COLO829 (cell line): ENCODE measurements around the gene H2BW2.
"Not testable (repeated sequence)": the region's sequence is repeated elsewhere in the genome, so short reads cannot be mapped to it uniquely, and the experiment has no call there.

Experiments
- DNase-seq: peaks from one replicate; pipeline ENCODE4 v3.0.0; 2012; ENCODE audit warnings: low spot score

Gene H2BW2

DNA sequence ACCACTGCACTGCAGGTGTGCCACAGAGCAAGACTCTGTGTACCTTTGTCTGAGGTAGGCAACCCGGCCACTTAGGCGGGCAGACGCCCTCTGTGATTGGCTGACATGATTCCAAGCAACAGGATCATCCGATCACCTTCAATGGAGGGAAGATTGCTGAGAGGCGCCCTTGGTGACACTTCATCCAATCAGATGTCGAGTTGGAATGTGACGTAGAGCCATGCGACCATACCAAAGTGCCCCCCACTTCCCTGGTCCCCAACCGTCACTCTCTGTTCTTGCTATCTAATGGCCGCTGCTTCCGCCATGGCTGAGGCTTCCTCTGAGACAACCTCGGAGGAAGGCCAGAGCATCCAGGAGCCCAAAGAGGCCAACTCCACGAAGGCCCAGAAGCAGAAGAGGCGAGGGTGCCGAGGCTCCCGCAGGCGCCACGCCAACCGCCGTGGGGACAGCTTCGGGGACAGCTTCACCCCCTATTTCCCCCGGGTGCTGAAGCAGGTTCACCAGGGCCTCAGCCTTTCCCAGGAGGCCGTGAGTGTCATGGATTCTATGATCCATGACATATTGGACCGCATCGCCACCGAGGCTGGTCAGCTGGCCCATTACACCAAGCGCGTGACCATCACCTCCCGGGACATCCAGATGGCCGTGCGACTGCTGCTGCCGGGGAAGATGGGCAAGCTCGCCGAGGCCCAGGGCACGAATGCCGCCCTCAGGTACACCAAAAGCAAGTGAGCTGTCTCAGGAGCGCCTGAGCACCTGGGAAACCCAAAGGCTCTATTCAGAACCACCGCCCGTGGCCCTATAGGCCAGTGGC is at the start of gene H2BW2:
Gene H2BW2 (plus strand): TSS at position 268 of the 817 bp plus-strand sequence. CDS start 39 bp downstream, at position 307.
- DNase-seq: no peak

DNA sequence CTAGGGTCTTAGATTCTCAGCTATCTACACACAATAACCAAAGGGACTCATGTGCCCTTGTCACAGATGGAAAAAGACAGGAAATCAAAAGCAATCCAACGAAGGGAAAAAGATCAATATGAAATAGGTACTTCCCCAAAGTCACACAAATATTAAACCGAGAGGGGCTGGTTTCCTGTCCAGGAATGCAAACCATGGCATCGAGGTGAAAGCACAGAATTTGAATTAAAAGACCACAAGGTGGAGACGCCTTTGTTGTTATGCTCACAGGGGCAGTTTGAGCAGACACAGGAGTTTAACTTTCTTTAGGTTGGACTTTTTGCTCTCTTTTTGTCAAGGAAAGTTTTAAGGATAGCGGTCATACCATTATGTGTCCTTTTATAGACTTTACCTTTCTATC is 40.5 kb upstream of the H2BW2 start:
- DNase-seq: no peak

DNA sequence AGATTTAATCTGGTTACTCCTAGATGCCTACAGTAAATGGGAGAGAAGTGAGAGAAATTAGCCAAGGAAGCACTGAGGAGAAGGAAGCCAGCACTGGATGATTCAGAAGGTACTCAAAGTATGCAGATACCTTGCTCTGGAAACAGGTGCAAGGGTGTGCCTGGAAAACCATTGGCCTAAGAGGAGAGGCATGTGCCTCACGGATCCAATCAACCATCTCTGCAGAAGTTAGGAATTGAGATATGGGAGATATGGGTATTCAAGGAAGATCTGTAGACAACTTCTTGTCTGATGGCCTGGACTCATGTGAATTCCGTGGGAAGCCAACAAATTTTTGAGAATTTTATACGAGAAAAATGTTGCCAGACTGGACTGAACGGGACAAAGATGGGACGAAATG is 30.9 kb upstream of the H2BW2 start:
- DNase-seq: no peak

DNA sequence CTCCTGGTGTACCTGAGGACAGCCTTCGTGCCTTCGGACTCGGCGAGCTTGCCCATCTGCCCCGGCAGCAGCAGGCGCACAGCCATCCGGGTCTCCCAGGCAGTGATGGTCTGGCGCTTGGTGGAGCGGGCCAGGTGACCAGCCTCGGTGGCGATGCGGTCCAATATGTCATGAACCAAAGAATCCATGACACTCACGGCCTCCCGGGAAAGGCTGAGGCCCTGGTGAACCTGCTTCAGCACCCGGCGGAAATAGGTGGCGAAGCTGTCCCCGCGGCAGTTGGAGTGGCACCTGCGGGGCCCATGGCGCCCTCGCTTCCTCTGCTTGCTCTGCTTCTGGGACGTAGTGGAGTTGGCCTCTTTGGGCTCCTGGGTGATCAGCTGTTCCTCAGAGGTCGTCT is 26.6 kb upstream of the H2BW2 start:
- no peak for DNase-seq

DNA sequence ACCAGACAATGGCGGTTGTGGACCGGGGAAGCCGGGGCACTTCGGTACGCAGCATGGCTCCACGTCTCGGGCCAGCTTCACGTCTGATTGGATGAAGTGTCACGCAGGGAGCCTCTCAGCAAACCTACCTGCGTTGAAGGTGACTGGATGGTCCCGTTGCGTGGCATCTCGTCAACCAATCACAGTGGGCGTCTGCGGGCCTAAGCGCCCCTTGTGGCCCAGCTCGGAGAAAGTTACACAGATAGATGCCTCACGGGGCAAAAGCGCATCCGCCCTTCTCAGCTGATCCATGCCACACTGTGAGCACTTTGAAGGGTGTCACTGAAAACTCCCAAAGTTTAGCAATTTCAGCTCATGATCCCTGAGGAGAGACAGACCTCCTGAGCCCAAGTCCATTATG is 26.1 kb upstream of the H2BW2 start, which contains the start of gene H2BW1:
Gene H2BW1 (minus strand): TSS at position 103 of the 400 bp plus-strand sequence. CDS start 132 bp downstream, outside the sequence.
- DNase-seq: no peak

DNA sequence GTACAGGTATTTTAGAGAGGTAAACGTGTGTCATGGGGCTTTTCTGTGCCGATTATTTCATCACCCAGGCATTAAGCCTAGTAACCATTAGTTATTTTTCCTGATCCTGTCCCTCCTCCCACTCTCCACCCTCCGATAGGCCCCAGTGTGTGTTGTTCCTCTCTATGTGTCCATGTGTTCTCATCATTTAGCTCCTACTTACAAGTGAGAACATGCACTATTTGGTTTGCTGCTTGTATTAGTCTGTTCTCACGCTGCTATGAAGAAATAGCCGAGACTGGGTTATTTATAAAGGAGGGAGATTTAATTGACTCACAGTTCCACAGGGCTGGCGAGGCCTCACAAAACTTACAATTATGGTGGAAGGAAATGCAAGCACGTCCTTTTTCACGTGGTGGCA is 24.2 kb upstream of the H2BW2 start:
- DNase-seq: not testable (repeated sequence)

DNA sequence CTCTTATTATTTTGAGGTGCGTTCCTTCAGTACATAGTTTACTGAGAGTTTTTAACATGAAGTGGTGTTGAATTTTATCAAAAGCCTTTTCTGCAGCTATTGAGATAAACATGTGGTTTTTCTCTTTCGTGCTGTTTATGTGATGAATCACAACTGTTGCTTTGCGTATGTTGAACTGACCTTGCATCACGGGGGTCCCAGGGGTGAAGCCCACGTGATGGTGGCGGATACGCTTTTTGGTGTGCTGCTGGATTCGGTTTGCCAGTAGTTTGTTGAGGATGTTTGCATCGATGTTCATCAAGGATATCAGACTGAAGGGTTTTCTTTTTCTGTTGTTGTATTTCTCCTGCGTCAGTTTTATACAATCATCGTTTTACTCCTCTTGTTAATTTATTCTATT is 21.6 kb upstream of the H2BW2 start:
- no peak for DNase-seq

DNA sequence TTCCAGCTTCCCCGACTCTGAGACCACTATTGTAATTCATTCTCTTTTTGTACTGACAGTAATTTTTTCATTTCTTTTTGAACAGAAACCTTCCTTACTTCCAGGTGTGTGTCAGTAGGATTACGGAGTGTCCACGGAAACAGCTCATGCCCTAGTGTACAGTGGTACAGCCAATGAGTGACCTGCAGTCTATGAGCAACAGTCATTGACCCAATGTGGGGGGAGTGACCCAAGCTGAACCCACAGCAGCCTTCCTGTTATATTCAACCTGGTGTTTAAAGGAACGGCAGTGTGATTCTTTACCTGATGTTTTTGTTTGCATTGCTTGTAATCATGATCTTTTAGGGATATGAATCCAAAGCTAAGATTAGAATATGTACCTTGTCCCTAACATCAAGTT is 1.2 kb downstream of the H2BW2 start:
- DNase-seq: no peak

DNA sequence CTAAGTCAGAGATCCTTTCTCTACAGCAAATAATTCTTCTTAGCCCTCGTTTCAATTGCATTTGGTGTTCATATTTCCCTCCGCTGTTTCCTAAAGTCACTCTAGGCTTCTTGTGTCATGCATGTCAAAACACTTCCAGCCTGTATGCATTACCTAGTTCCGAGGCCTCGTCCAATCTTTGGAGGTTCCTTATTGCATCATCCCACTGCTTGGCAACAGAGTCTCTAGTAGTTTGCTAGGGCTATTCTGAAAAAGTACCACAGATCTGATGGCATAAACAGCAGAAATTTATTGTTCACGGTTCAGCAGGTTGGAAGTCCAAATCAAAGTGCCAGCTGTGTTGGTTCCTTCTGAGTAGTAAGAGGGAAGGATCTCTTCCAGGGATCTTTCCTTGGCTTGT is 5.9 kb downstream of the H2BW2 start:
- no peak for DNase-seq

DNA sequence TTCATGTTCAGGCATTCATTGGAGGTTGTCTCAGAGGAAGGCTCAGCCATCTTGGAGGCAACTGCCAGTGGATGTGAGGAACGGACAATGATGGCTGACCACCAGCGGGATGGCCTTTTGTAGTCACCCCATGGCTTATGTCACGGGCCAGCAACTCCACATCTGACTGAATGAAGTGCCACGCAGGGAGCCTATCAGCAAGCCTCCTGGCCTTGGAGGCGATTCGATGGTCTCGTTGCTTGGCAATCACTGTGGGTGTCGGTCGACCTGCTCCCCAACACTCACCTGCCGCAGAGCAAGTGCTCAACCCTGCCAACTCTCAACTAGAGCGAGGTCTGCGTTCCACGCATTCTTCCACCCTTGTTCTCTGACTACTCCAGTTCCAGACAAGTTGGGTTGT is 7.4 kb downstream of the H2BW2 start:
- no peak for DNase-seq

DNA sequence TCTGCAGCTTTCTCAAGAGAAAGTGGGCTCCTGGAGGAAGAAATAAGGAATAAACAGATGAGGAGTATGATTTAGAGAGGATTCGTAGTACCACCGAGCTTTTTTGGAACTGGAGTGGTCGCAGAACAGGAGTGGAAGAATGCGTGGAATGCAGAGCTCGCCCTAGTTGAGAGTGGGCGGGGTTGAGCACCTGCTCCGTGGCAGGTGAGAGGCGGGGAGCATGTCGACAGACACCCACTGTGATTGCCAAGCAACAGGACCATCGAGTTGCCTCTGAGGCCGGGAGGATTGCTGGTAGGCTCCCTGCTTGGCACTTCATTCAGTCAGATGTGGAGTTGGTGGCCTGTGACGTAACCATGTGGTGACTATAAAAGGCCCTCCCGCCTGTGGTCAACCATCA is 15.2 kb downstream of the H2BW2 start:
- not testable (repeated sequence) for DNase-seq

DNA sequence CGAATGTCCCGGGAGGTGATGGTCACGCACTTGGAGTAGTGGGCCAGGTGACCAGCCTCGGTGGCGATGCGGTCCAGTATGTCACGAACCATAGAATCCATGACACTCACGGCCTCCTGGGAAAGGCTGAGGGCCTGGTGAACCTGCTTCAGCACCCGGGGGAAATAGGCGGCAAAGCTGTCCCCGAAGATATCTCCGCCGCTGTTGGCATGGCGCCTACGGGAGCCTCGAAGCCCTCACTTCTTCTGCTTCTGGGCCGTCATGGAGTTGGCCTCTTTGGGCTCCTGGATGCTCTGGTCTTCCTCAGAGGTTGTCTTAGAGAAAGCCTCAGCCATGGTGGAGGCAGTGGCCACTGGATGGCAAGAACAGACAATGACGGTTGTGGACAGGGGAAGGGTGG is 22.9 kb downstream of the H2BW2 start:
- not testable (repeated sequence) for DNase-seq

DNA sequence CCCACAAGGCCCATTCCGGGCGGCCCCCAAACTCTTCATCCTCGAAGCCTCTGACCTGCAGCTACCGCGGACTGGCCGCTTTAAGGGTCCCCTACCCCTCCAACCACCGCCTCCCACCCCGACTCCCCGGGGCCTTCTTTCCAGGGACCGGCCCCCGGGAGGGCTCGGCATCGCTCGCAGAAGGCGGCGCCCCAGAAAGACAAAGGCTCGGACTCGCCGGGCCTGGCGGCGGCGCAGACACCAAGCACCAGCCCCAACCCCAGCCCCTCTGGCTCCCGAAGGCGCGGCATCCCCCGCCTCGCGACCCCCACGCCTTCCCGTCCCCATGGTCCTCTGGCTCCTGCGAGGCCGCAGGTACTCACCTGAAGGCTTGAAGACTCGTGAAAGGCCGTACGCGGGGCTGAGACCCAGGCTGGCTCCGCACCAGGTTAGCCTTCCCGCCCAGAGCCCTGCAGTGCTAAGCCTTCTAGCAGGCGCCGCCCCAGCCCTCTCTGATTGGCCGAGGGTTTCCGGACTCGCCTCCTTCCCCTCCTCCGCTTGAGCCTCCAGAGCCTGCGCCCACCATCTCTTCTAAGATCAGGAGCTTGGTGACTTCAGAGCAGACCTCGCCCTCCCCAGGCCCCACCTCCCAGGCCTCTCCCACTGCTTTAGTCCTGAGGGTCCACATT is 36.2 kb downstream of the H2BW2 start, which contains the start of gene TMSB15C:
Gene TMSB15C (minus strand): TSS at position 459 of the 668 bp plus-strand sequence.
- not testable (repeated sequence) for DNase-seq

DNA sequence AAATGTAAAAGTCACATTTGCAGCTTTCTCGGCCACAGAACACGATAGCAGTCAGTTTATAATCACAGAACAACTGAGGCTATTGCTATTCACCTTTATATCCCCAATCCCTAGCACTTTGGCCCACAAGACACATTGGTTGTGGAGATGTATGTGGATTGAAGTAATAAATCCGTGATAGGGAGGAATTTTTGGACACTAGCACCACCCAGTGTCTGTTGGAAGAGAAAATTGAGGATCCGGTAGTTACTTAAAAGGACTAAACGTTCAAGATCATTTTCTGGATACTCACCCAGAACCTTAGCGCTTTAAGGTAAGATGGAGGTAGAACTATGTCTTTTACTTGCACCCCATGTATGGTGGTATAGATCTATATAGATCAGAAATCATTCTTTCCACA is 38.1 kb downstream of the H2BW2 start:
- DNase-seq: not testable (repeated sequence)

DNA sequence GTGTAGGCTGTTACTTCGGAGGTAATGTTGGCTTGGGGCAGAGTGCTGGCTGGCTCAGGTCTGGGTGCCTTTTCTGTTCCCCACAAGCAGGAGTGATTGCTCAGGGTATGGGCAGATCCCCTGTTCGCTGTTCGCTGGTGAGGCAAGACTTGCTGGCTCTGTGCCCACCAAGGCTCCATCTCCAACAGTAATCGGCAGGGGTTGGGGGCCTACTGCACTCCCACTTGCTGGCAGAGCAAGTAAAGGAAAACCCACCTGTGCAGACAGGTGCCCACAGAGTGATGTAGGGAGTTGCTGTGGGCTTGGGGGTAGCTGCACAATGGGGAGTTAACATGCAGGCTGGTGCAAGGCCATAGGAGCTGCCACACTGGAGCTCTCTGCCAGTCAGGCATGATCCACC is 44.3 kb downstream of the H2BW2 start:
- DNase-seq: no peak

DNA sequence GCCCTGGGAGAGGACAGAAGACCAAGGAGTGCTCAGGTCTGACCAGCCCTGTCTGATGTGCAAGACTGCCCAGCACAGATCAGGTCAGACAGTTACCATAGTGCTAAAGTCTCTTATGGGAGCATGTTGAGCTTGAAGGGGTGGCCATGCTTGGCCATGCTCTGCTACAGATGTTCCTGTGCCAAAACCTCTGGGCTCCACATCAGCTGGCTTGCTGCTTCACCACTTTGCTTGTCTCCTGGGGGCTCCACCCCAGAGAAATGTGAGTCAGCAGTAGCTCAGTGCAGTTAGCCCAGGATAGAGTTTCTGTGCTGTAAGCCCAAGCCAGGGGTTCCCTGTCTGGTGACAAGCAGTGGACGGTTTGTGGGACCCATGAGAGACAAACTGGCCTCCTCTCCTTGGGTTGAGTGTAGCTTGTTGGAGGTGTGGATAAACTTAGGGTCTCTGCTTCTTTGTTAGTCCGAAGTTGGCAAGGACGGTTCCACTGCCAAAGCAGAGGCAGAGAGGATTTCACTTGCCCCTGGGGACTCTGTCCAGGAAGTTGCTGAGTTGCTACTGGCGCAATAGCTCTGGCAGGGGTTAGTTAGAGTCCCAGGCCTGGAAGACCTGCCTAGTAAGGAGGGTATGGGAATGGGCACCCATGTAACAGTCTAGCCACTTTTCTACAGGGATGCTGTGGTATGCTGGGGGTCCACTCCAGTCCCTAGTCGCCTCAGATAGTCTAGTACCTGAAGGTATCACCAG is 45.0 kb downstream of the H2BW2 start:
- no peak for DNase-seq

DNA sequence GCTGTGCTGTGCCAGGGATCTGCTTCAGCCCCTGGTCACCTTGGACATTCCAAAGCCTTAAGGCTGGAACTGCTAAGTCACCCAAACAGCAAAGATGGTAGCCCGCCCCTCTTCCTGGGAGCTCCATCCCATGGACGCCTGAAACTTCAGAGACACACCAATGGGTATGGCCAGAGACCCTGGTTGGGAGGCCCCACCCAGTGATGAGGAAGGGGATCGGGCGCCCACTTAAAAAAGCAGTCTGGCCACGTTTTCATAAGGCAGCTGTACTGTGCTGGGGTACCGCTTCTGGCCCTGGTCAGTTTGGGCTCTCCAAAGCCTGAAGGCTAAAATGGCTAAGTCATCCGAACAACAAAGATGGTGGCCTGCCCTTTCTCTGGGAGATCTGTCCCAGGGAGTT is 45.7 kb downstream of the H2BW2 start:
- DNase-seq: no peak

DNA sequence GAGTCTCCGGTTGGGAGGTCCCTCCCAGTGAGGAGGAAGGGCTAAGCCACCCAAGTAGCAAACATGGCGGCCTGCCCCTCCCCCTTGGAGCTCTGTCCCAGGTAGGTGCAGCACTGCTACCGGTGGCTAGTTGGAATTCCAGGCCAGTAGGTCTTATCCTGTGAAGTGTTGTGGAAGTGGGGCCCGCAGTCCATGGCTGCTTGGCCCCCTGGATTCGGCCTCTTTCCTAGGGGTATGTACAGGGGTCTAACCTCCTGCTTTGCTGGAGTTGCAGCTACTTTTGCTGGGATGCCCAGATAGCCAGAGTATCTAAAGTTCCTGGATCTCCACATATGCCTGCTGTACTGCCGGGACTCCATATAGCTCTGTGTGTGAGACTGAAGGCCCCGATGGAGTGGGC is 46.2 kb downstream of the H2BW2 start:
- DNase-seq: no peak
